Peyer's patch (tissue), 4 donors: ENCODE measurements around the gene S100A13.

Experiments
- CTCF ChIP-seq, 6 experiments: fragments of 450-650 bp in 4 of 6; fragments of 200-600 bp in 2 of 6; sonication (generic) in 1 of 6; IDR thresholded peaks; one replicate each; pipeline ENCODE4 v1.5.1; 2017 to 2019; ENCODE audit warnings: antibody characterized with exemption in 6 of 6, mild to moderate bottlenecking in 3 of 6, moderate library complexity in 1 of 6
- POLR2A ChIP-seq, 2 donors: fragments of 450-650 bp; IDR thresholded peaks; one replicate each; pipeline ENCODE4 v1.5.1; 2017; ENCODE audit warnings: antibody characterized with exemption in 2 of 2, mild to moderate bottlenecking in 2 of 2, moderate library complexity in 2 of 2

GRCh38 chr1:153662269-153662668 is 35.0 kb upstream of the S100A13 start:
- TF ChIP-seq POLR2A (IDR thresholded peaks at IDR 0.05) = no peak
- TF ChIP-seq CTCF (IDR thresholded peaks at IDR 0.05) = no peak
